ENCODE results near the gene TLE4.

DNA sequence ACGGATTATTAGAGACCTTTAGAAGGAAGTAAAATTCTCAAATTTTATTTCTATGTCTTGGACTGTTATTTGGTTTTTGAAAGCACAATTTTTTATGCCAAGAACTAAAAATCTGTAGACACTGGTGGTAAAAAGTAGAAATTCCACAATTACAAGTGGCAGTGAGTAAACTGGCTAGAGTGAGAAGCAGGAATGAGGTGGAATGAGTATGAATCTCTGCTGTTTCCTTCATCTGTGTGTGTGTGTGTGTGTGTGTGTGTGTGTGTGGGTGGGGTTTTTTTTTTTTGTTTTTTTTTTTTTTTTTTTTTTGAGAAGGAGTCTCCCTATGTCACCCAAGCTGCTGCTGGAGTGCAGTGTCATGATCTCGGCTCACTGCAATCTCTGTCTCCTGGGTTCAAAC is 94.2 kb downstream of the TLE4 start:
- TF ChIP-seq, protein P1, sequence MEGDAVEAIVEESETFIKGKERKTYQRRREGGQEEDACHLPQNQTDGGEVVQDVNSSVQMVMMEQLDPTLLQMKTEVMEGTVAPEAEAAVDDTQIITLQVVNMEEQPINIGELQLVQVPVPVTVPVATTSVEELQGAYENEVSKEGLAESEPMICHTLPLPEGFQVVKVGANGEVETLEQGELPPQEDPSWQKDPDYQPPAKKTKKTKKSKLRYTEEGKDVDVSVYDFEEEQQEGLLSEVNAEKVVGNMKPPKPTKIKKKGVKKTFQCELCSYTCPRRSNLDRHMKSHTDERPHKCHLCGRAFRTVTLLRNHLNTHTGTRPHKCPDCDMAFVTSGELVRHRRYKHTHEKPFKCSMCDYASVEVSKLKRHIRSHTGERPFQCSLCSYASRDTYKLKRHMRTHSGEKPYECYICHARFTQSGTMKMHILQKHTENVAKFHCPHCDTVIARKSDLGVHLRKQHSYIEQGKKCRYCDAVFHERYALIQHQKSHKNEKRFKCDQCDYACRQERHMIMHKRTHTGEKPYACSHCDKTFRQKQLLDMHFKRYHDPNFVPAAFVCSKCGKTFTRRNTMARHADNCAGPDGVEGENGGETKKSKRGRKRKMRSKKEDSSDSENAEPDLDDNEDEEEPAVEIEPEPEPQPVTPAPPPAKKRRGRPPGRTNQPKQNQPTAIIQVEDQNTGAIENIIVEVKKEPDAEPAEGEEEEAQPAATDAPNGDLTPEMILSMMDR (IDR thresholded peaks at IDR 0.05): no peak
- no peak for TF ChIP-seq POLR2A (IDR thresholded peaks at IDR 0.05)

All from esophagus squamous epithelium (tissue), 4 donors.